ENCODE data around the gene MAPKAPK3. TPM values are rescaled to one million over a fixed set of nuclear protein-coding genes. Genes with fewer than 3 reads are reported as not detected.

Gene MAPKAPK3
- total and polyA plus RNA-seq, 12 donors = 134 to 496 (median 328) TPM

DNA sequence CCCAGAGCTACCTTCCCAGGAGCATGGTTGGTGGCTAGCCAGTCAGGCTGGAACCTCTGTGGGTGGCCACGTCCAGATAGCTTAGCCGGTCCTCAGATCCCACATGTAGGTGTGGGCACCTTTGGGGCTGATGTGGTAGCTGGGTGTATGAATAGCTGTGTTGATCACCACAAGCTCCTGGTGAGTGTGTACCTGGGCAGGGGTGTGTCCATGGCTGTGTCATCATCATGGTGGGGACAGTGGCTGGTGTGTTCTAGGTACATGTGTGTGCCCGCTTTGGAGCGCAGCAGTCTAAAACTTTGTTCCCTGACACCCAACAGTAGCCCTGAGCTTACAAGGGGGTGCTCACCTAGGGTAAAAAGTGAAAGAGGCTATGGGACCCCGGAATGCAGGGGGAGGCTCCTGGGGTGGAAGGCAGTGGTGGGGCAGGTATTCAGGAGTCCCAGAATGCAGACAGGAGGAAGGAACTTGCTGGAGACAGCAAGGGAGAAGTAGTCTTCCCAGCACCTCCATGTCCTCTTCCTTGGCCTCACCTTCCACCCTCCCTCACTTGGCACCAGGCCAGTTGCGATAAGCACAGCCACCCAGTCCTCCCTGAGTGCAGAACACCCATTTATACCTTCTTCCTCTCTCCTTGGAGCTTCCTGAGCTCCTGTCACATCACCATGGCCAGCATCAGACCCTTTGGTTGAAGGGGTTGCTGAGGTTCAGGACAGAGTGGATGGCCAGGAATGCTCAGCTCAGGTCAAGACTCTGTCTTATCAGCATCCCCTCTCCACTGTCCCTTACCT, 6.6 kb upstream of the MAPKAPK3 start:
- DNase-seq = no peak
- H3K9me3 ChIP-seq = no peaks in the 10 kb centered on the region
- 61 to 67% methylated on average over 6 of the region's 6 CpGs for WGBS, 2 donors

DNA sequence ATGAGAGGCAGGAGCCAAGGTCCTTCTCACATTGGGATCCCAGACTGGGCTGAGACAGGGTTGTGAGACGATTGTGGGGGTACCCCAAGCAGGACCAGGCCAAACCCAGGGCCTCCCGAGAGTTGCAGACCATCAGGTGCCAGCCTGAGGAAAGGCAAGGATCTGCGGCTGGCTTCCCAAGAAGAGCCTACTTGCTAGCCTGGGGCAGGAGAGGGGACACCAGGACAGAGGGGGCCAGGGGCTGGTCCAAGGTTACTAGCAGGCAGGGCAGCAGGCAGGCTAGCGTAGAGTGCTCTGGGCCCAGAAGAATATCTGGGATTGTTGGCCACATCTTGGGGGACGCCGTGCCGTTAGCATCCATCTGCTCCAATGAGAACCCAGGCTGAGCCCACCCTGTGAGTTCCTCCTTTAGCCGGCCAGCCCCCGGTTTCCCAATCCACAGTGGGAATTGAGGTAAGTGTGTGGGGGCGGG, 5.9 kb upstream of the MAPKAPK3 start:
- no peaks in the 10 kb centered on the region for H3K9me3 ChIP-seq
- ATAC-seq (peak in 1 of 8 donors; percentile 0), DNase-seq (no peak)
- peak overlapping the region; percentile 61 to 99 (median 95) for H3K27ac ChIP-seq
- H3K27me3 ChIP-seq = no peaks in the 10 kb centered on the region
- peaks cover 11 to 82% (median 70%) of the 10 kb centered on the region in 9 donors for H3K4me1 ChIP-seq
- H3K4me3 ChIP-seq = peak overlapping the region; percentile 42 to 93 (median 78)
- intact Hi-C loops (cut with DNase I) = loop anchor here in 3 of 10 donors (5.0 to 10.0 kb wide), 5 partner anchors 94 to 494 kb away; partner anchors contain the start of genes CYB561D2 (in 1 of the 3), NPRL2 (in 1 of the 3), TMEM115 (in 1 of the 3) and ZMYND10 (in 1 of the 3)
- H3K36me3 ChIP-seq = peaks cover 0 to 44% (median 20%) of the 10 kb centered on the region in 9 donors
- TF ChIP-seq, protein P1, sequence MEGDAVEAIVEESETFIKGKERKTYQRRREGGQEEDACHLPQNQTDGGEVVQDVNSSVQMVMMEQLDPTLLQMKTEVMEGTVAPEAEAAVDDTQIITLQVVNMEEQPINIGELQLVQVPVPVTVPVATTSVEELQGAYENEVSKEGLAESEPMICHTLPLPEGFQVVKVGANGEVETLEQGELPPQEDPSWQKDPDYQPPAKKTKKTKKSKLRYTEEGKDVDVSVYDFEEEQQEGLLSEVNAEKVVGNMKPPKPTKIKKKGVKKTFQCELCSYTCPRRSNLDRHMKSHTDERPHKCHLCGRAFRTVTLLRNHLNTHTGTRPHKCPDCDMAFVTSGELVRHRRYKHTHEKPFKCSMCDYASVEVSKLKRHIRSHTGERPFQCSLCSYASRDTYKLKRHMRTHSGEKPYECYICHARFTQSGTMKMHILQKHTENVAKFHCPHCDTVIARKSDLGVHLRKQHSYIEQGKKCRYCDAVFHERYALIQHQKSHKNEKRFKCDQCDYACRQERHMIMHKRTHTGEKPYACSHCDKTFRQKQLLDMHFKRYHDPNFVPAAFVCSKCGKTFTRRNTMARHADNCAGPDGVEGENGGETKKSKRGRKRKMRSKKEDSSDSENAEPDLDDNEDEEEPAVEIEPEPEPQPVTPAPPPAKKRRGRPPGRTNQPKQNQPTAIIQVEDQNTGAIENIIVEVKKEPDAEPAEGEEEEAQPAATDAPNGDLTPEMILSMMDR (IDR thresholded peaks at IDR 0.05) = no peak
- WGBS, 2 donors = 6 to 8% methylated on average over 10 of the region's 10 CpGs

More for the DNA sequence above, 6.6 kb upstream of the MAPKAPK3 start:
- peaks cover 14 to 84% (median 75%) of the 10 kb centered on the region in 9 donors for H3K4me1 ChIP-seq
- intact Hi-C loops (cut with DNase I) = loop anchor here in 3 of 10 donors (5.0 to 10.0 kb wide), 5 partner anchors 93 to 494 kb away; partner anchors contain the start of genes CYB561D2 (in 1 of the 3), NPRL2 (in 1 of the 3), TMEM115 (in 1 of the 3) and ZMYND10 (in 1 of the 3)
- H3K27me3 ChIP-seq = no peaks in the 10 kb centered on the region
- TF ChIP-seq, protein P1 (IDR thresholded peaks at IDR 0.05) = no peak
- H3K4me3 ChIP-seq = peak overlapping the region; percentile 42 to 93 (median 78)
- no peak for ATAC-seq
- H3K27ac ChIP-seq = peak overlapping the region in 9 of 10 donors; percentile 75 to 99 (median 97)
- peaks cover 0 to 51% (median 20%) of the 10 kb centered on the region in 9 donors for H3K36me3 ChIP-seq

DNA sequence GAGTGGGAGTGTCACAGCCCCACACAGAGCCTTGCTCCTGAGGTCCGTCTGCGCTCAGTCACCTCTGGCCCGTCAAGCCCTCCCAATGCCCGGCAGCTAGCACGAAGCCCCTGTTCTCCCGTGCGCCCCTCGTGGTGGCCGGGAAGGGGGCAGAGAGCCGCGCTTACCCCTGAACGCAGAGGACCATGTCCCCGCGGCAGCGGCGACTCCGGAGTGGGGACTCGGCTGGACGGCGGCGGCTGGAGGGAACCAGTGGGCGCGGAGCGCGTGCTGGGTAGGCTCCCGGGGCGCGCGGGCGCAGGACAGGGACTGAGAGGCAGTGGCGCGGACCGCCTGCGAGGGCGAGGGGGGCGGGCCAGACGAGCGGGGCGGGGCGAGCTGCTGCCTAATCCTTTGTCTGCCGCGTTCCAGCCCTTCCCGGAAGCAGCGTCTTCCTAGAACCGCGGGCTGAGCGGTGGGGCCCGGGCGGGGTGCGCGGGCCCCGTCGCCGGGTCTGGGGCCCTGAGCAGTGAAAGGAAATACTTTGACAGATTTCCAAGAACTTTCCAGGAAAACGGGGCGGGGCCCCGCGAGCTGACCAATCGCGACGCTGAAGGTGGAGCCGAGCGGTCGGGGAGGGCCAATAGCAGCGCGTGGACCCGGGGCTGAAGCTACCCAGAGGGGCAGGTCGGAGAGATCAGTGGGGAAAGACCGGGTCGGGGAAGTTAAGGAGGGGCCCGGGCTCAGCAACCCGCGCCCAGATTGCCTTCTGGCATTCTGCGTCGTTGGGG, 5.3 kb upstream of the MAPKAPK3 start, which contains the start of gene CISH:
CISH (minus strand) TSS at position 311 of the 770 bp plus-strand sequence; CDS start at position 187, 124 bp downstream.
- H3K27me3 ChIP-seq = no peaks in the 10 kb centered on the region
- peaks cover 0 to 38% (median 14%) of the 10 kb centered on the region in 9 donors for H3K36me3 ChIP-seq
- DNase-seq = peak; percentile 95 to 97
- TF ChIP-seq, protein P1 (IDR thresholded peaks at IDR 0.05) = peak in 7 of 9 donors; percentile 29 to 58 (median 45)
- WGBS, 2 donors = 0% methylated on average over 66 to 75 of the region's 75 CpGs
- no peaks in the 10 kb centered on the region for H3K9me3 ChIP-seq
- ATAC-seq = peak; percentile 79 to 88 (median 84)
- intact Hi-C loops (cut with DNase I) = loop anchor here in 4 of 10 donors (1.0 to 10.0 kb wide), 6 partner anchors 39 to 493 kb away; partner anchors contain the start of genes CYB561D2 (in 1 of the 4), NPRL2 (in 1 of the 4), TMEM115 (in 1 of the 4) and ZMYND10 (in 1 of the 4)
- H3K27ac ChIP-seq = peak within 1 kb of the TSS; percentile 72 to 99 (median 95)
- H3K4me3 ChIP-seq = peak within 1 kb of the TSS; percentile 42 to 93 (median 78)
- H3K4me1 ChIP-seq = peaks cover 11 to 82% (median 68%) of the 10 kb centered on the region in 9 donors

Measured in heart right ventricle (tissue), 16 donors.